Naive thymus-derived CD4-positive, alpha-beta T cell (primary cell): ENCODE data around the gene SGSH. TPM values are rescaled to one million over a fixed set of nuclear protein-coding genes. Genes with fewer than 3 reads are reported as not detected.

Source experiments
- ATAC-seq: fragments of 150-1000 bp; cut with Tn5 transposase; 2 replicates; pipeline ENCODE4 v1.10.0; 2021; ENCODE audit warnings: mild to moderate bottlenecking, moderate library complexity
- CTCF ChIA-PET: fragments of 350-600 bp; sonication (Branson Sonifier 250); formaldehyde crosslinking; loops from one replicate; lab custom pipeline; 2021; ENCODE audit warnings: antibody characterized with exemption; lab: Charles Lee
- POLR2A ChIA-PET: fragments of 350-600 bp; sonication (Branson Sonifier 250); formaldehyde crosslinking; loops from one replicate; lab custom pipeline; 2021; ENCODE audit warnings: antibody characterized with exemption, inconsistent platforms; lab: Charles Lee
- DNase-seq, 9 donors: peaks; one replicate each; pipeline versions ENCODE4 v3.0.0 to v3.0.0-alpha.2; 2020 to 2022; ENCODE audit warnings: mixed read lengths in 1 of 9
- H3K27ac ChIP-seq: one replicate; pipeline ENCODE4 v1.7.0; 2013; ENCODE audit warnings: mild to moderate bottlenecking, low read depth, low read length, moderate library complexity
- H3K27me3 ChIP-seq, 2 donors: one replicate each; pipeline ENCODE4 v1.7.0; 2013; ENCODE audit warnings: low read length in 2 of 2, mild to moderate bottlenecking in 2 of 2, moderate library complexity in 2 of 2; ENCODE audit not compliant: control insufficient read depth in 2 of 2, insufficient read depth in 2 of 2
- H3K36me3 ChIP-seq, 3 experiments: 1 replicate in 2 of 3; 2 replicates in 1 of 3; pipeline ENCODE4 v1.7.0; 2013; ENCODE audit warnings: low read length in 3 of 3, mild to moderate bottlenecking in 3 of 3, moderate library complexity in 1 of 3; ENCODE audit not compliant: insufficient read depth in 3 of 3, control insufficient read depth in 2 of 3
- H3K4me1 ChIP-seq, 2 donors: one replicate each; pipeline ENCODE4 v1.7.0; 2013; ENCODE audit warnings: low read length in 2 of 2, mild to moderate bottlenecking in 2 of 2, moderate library complexity in 1 of 2; ENCODE audit not compliant: control insufficient read depth in 2 of 2, insufficient read depth in 2 of 2
- H3K4me3 ChIP-seq: 2 replicates; pipeline ENCODE4 v1.7.0; 2013; ENCODE audit warnings: mild to moderate bottlenecking, low read length
- H3K9me3 ChIP-seq, 3 experiments: 1 replicate in 2 of 3; 2 replicates in 1 of 3; pipeline ENCODE4 v1.7.0; 2013; ENCODE audit warnings: low read length in 3 of 3; ENCODE audit not compliant: control insufficient read depth in 2 of 3
- H3K27ac Mint-ChIP-seq, 9 donors: one replicate each; pipeline ENCODE4 v1.8.0; 2020 to 2022; ENCODE audit warnings: mixed read lengths in 9 of 9, mild to moderate bottlenecking in 8 of 9, moderate library complexity in 5 of 9, inconsistent platforms in 2 of 9
- H3K27me3 Mint-ChIP-seq, 5 donors: one replicate each; pipeline ENCODE4 v1.8.0; 2021 to 2022; ENCODE audit warnings: mixed read lengths in 5 of 5, mild to moderate bottlenecking in 1 of 5
- H3K36me3 Mint-ChIP-seq, 5 donors: one replicate each; pipeline ENCODE4 v1.8.0; 2020 to 2022; ENCODE audit warnings: mixed read lengths in 5 of 5, mild to moderate bottlenecking in 3 of 5, inconsistent platforms in 1 of 5
- H3K4me1 Mint-ChIP-seq, 7 donors: one replicate each; pipeline ENCODE4 v1.8.0; 2020 to 2022; ENCODE audit warnings: mixed read lengths in 7 of 7, mild to moderate bottlenecking in 3 of 7, inconsistent platforms in 1 of 7
- H3K4me3 Mint-ChIP-seq, 10 donors: one replicate each; pipeline ENCODE4 v1.8.0; 2020 to 2022; ENCODE audit warnings: mild to moderate bottlenecking in 10 of 10, mixed read lengths in 10 of 10, moderate library complexity in 6 of 10, inconsistent platforms in 2 of 10
- H3K9me3 Mint-ChIP-seq, 11 donors: one replicate each; pipeline ENCODE4 v1.8.0; 2020 to 2022; ENCODE audit warnings: mixed read lengths in 11 of 11, mild to moderate bottlenecking in 4 of 11, inconsistent platforms in 1 of 11, moderate library complexity in 1 of 11
- intact Hi-C, 2 donors: fragments of 100-400 bp; cut with micrococcal nuclease; formaldehyde crosslinking; loops; one replicate each; pipeline ENCODE4 v1.15.1; 2023
- polyA plus RNA-seq, 2 donors: library from polyadenylated mRNA; unstranded; fragments of 300-500 nt; fragmentation: Illumina TruSeq; gene quantifications; one replicate each; pipeline ENCODE4 v1.2.3, GENCODE V29; 2021
- total RNA-seq, 6 experiments: library from RNA in 5 of 6; stranded (reverse) in 5 of 6; gene quantifications; 1 replicate in 5 of 6; 2 replicates in 1 of 6; pipeline ENCODE4 v1.2.3 and lab custom pipeline; 2021 to 2026

SGSH gene
- total RNA-seq = 100 to 1,000 TPM in 4 of 5 experiments, 10 to 100 TPM in 1; 32.8 to 181 (median 147) TPM
- 10 to 100 TPM; 31.1 to 55.2 TPM for polyA plus RNA-seq
- 75.4 reads per million, percentile 79 among the genes with 10 or more reads in this experiment for total RNA-seq (lab: John Stamatoyannopoulos, UW)

- Mint-ChIP-seq H3K27ac (peak within 1 kb of the TSS; percentile 86 to 98 (median 95)), H3K9me3 (peaks cover 0 to 2% (median 0%) of the 10 kb centered on the region in 11 donors), H3K4me3 (peak within 1 kb of the TSS; percentile 86 to 96 (median 92)), H3K27me3 (peaks cover 0 to 3% (median 0%) of the 10 kb centered on the region in 5 donors), H3K36me3 (peaks cover 0 to 14% (median 7%) of the 10 kb centered on the region in 5 donors), H3K4me1 (peaks cover 21 to 44% (median 30%) of the 10 kb centered on the region in 7 donors)
- ATAC-seq (peak; percentile 59), DNase-seq (peak; percentile 13 to 73 (median 45))
- H3K9me3 ChIP-seq = no peaks in the 10 kb centered on the region
- no peaks in the 10 kb centered on the region for H3K27me3 ChIP-seq
- peak within 1 kb of the TSS; percentile 84 for H3K4me3 ChIP-seq
- CTCF ChIA-PET = interaction anchor here (0.6 kb wide), 1 partner anchor 1895 kb away, joined by 3 read pairs; no protein-coding TSS in a partner anchor
- intact Hi-C loops = no loop called here
- peaks cover 13 to 30% of the 10 kb centered on the region in 2 donors for H3K4me1 ChIP-seq
- peaks cover 6 to 43% (median 7%) of the 10 kb centered on the region in 3 experiments for H3K36me3 ChIP-seq
- POLR2A ChIA-PET = interaction anchor here (0.7 to 2.3 kb wide), 6 partner anchors 12 to 74 kb away, joined by 3 to 14 read pairs (median 5); partner anchors contain the start of gene RNF213
- peak within 1 kb of the TSS; percentile 93 for H3K27ac ChIP-seq
These were observed at the start of gene SGSH, which contains the start of gene SLC26A11 for GRCh38 chr17:80220054-80220735. Gene SGSH (minus strand): TSS chr17:80220333. CDS start chr17:80220313, 20 bp downstream. Gene SLC26A11 (plus strand): TSS chr17:80220427. CDS start chr17:80221561, 1,134 bp downstream.

- Histone ChIP-seq H3K9me3 (no peaks in the 10 kb centered on the region), H3K36me3 (peaks cover 24 to 40% (median 29%) of the 10 kb centered on the region in 3 experiments), H3K27me3 (no peaks in the 10 kb centered on the region), H3K27ac (no peak overlapping the region), H3K4me1 (peaks cover 57 to 71% of the 10 kb centered on the region in 2 donors), H3K4me3 (no peak overlapping the region)
- ChIA-PET CTCF (no interaction called here), POLR2A (interaction anchor here (0.6 to 0.7 kb wide), 2 partner anchors 115 to 953 kb away, joined by 3 read pairs; partner anchors contain the start of gene CEP131)
- DNase-seq (no peak), ATAC-seq (no peak)
- Mint-ChIP-seq H3K4me1 (peaks cover 20 to 54% (median 41%) of the 10 kb centered on the region in 7 donors), H3K4me3 (no peak overlapping the region), H3K36me3 (peaks cover 0 to 44% (median 10%) of the 10 kb centered on the region in 5 donors), H3K27ac (no peak overlapping the region), H3K27me3 (no peaks in the 10 kb centered on the region), H3K9me3 (no peaks in the 10 kb centered on the region)
- intact Hi-C loops = loop anchor here in 1 of 2 donors (10.0 kb wide), 1 partner anchor 955 kb away; the partner anchor contains the start of gene CEP131
These were observed 49.3 kb upstream of the SGSH start for GRCh38 chr17:80269405-80269807.

- H3K36me3 Mint-ChIP-seq = peaks cover 0 to 44% (median 5%) of the 10 kb centered on the region in 5 donors
- H3K4me1 Mint-ChIP-seq = peaks cover 16 to 54% (median 37%) of the 10 kb centered on the region in 7 donors
- ChIA-PET POLR2A (interaction anchor here (1.4 kb wide), 1 partner anchor 48 kb away, joined by 3 read pairs; the partner anchor contains the start of genes SGSH and SLC26A11), CTCF (no interaction called here)
- no peak overlapping the region for H3K4me3 Mint-ChIP-seq
- H3K4me1 ChIP-seq = peaks cover 50 to 64% of the 10 kb centered on the region in 2 donors
- no peaks in the 10 kb centered on the region for H3K27me3 Mint-ChIP-seq
- no peak overlapping the region for H3K27ac ChIP-seq
- DNase-seq (no peak), ATAC-seq (no peak)
- H3K9me3 ChIP-seq = no peaks in the 10 kb centered on the region
- no peak overlapping the region for H3K4me3 ChIP-seq
- no peaks in the 10 kb centered on the region for H3K9me3 Mint-ChIP-seq
- intact Hi-C loops = loop anchor here in 1 of 2 donors (10.0 kb wide), 1 partner anchor 956 kb away; the partner anchor contains the start of gene CEP131
- no peaks in the 10 kb centered on the region for H3K27me3 ChIP-seq
- no peak overlapping the region for H3K27ac Mint-ChIP-seq
- peaks cover 21 to 33% (median 24%) of the 10 kb centered on the region in 3 experiments for H3K36me3 ChIP-seq
These were observed 48.3 kb upstream of the SGSH start for GRCh38 chr17:80268427-80268826.

DNA sequence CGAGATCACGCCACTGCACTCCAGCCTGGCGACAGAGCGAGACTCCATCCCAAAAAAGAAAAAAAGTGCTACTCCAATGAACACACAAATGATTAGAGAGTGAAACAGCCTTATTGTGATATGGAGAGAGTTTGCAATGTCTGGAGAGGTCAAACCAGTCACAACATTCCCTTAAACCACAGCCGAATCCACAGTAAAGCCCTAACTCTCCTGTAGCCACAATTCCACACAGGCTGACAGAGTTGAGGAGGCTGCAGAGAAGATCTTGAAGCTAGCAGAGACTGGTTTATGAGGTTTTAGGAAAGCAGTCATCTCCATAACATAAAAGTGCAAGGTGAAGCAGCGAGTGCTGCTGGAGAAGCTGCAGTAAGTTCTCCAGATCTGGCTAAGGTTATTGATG is 47.3 kb upstream of the SGSH start:
- peak overlapping the region in 5 of 10 donors; percentile 9 to 64 (median 51) for H3K4me3 Mint-ChIP-seq
- intact Hi-C loops = loop anchor here in 1 of 2 donors (10.0 kb wide), 1 partner anchor 957 kb away; the partner anchor contains the start of gene CEP131
- peaks cover 19 to 49% (median 37%) of the 10 kb centered on the region in 7 donors for H3K4me1 Mint-ChIP-seq
- no peaks in the 10 kb centered on the region for H3K9me3 Mint-ChIP-seq
- Histone ChIP-seq H3K27ac (no peak overlapping the region), H3K4me1 (peaks cover 59 to 63% of the 10 kb centered on the region in 2 donors), H3K9me3 (no peaks in the 10 kb centered on the region), H3K4me3 (no peak overlapping the region), H3K27me3 (no peaks in the 10 kb centered on the region), H3K36me3 (peaks cover 15 to 24% (median 24%) of the 10 kb centered on the region in 3 experiments)
- no peak for DNase-seq
- H3K27ac Mint-ChIP-seq = peak overlapping the region in 6 of 9 donors; percentile 48 to 78 (median 64)
- H3K27me3 Mint-ChIP-seq = no peaks in the 10 kb centered on the region
- ChIA-PET CTCF (no interaction called here), POLR2A (interaction anchor here (0.6 to 2.3 kb wide), 3 partner anchors 13 to 47 kb away, joined by 3 to 6 read pairs (median 5); partner anchors contain the start of genes SGSH and SLC26A11)
- no peak for ATAC-seq
- peaks cover 0 to 41% (median 5%) of the 10 kb centered on the region in 5 donors for H3K36me3 Mint-ChIP-seq

DNA sequence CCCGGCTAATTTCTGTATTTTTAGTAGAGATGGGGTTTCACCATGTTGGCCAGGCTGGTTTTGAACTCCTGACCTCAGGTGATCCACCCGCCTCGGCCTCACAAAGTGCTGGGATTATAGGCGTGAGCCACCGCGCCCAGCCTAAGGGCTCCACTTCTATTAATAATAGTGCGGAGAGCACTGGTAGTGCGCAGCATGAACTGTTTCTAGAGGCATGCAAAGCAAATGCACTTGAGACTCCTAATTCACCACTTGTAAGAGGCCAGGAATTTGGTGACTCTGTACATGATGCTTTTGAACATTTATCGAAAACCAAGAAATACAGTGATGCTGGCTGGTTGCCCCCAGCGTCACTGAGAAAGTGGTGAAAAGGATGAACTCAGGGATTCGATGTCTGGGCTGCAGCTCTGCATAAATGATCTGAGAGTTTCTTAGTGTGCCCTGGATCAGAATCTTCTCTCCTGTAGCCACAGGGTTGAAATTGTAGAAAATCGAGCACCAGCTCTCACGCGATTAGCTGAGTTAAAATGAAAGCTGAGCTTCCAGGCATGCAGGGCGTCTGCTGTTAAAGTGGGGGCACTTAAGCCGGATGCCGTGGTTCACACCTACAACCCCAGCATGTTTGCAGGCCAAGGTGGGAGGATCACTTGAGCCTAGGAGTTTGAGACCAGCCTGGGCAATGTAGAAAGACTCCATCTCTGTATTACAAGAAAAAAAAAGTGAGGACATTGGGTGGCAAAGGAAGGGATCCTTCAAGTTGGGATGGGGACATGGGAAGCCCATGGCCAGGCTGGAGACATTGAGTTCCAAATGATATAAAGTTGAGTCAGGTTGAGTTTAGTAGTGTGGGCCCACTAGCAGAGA is 45.3 kb upstream of the SGSH start:
- Histone ChIP-seq H3K36me3 (peaks cover 15 to 27% (median 21%) of the 10 kb centered on the region in 3 experiments), H3K27me3 (no peaks in the 10 kb centered on the region), H3K9me3 (no peaks in the 10 kb centered on the region), H3K27ac (peak overlapping the region; percentile 93), H3K4me3 (peak overlapping the region; percentile 75), H3K4me1 (peaks cover 54 to 61% of the 10 kb centered on the region in 2 donors)
- CTCF ChIA-PET = interaction anchor here (1.4 kb wide), 1 partner anchor 42 kb away, joined by 3 read pairs; no protein-coding TSS in a partner anchor
- Mint-ChIP-seq H3K27me3 (no peaks in the 10 kb centered on the region), H3K4me1 (peaks cover 29 to 49% (median 38%) of the 10 kb centered on the region in 7 donors), H3K9me3 (no peaks in the 10 kb centered on the region), H3K4me3 (peak overlapping the region; percentile 77 to 99 (median 96)), H3K36me3 (peaks cover 0 to 34% (median 5%) of the 10 kb centered on the region in 5 donors), H3K27ac (peak overlapping the region; percentile 89 to 98 (median 94))
- DNase-seq (peak in 4 of 9 donors; percentile 20 to 51 (median 28)), ATAC-seq (peak; percentile 39)
- POLR2A ChIA-PET = interaction anchor here (0.6 to 3.3 kb wide), 10 partner anchors 7 to 120 kb away, joined by 3 to 11 read pairs (median 4); no protein-coding TSS in a partner anchor
- intact Hi-C loops = loop anchor here in 1 of 2 donors (10.0 kb wide), 1 partner anchor 959 kb away; the partner anchor contains the start of gene CEP131
